GM21619 (cell line): ENCODE data around the gene CXXC4.

Source experiments
- ATAC-seq: cut with Tn5 transposase; IDR thresholded peaks from one replicate; pipeline ENCODE4 v1.9.1; 2021; ENCODE audit not compliant: unreplicated experiment

Gene CXXC4

DNA sequence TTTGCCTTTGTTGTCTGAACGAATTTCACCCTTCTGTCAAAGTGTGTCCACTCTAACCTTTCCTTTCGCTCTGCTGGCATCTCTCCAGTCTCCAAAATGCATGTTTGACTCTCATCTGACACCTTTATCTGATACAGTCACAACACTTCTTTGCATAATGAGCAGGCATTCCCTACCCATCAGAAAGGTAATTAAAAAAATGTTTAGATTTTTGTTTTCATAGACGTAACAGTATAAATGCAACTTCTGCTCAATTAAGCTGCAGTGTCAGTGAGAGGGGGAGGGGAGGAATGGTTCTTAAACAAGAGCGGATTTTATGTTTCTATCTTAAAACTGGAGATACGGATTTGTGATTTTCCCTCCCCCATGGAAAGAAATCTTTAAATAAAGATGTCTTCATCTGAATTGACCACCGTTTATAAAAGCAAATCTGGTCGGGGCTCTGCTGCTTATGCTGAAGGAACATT lies 70.2 kb downstream of the CXXC4 start:
- no peak for ATAC-seq

DNA sequence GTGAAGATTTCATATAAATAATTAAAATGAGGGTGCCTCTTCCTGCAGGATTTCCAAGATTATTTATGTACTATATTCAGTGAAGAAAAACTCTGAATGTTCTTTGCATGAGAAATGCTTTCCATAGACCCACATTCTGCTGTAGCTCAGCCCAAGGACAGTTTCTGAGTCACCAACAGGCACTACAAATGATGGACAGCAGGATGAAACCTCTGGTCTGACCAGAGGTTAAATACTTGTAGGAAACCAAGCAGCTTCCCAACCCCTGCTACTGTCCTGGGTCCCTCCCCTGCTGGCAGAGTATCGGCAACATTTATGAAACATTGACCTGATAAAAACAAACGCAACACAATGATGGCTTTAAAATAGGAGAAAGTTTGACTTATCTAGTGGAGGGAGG lies 73.1 kb downstream of the CXXC4 start:
- no peak for ATAC-seq

DNA sequence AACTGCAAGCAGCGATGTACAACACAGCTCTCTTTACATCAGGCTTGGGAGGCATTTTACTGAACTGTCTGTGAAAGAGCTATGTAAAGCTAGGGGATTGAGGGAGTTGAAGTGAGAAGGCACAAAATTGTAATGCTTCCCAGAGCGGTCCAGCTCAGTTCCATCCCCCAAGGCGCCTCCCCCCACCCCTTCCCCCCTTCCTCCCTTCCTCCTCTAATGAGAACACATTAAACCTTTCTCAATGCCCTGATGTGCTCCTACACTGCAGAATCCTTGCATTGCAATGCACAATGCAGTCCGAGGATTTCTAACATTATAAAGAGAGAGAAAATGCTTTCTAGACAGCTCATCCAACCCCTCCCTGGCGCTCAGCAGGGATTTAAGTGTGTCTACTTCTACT lies 73.9 kb downstream of the CXXC4 start:
- ATAC-seq = no peak
